T-helper 2 cell treated with Interferon-gamma antibody and Interleukin-4, amounts not matched to agents 5 μg/mL and 100 μg/mL, for 36 hours (primary cell): Measurements from ENCODE around the gene CHST11.
A peak's percentile ranks its signal among the peaks of the same experiment; 100 is the strongest.

Experiments
- DNase-seq: peaks from one replicate; pipeline ENCODE4 v3.0.0; 2021; ENCODE audit warnings: low spot score
- H3K27ac Mint-ChIP-seq: one replicate; pipeline ENCODE4 v1.8.0; 2021; ENCODE audit warnings: mild to moderate bottlenecking, mixed read lengths
- H3K27me3 Mint-ChIP-seq: one replicate; pipeline ENCODE4 v1.8.0; 2021; ENCODE audit warnings: low read depth, mixed read lengths
- H3K36me3 Mint-ChIP-seq: one replicate; pipeline ENCODE4 v1.8.0; 2021; ENCODE audit warnings: low read depth, mixed read lengths
- H3K4me1 Mint-ChIP-seq: one replicate; pipeline ENCODE4 v1.8.0; 2021; ENCODE audit warnings: low read depth, mixed read lengths
- H3K4me3 Mint-ChIP-seq: one replicate; pipeline ENCODE4 v1.8.0; 2022; ENCODE audit warnings: mild to moderate bottlenecking, moderate library complexity, mixed read lengths
- H3K9me3 Mint-ChIP-seq: one replicate; pipeline ENCODE4 v1.8.0; 2021; ENCODE audit warnings: mixed read lengths

CHST11 gene

DNA sequence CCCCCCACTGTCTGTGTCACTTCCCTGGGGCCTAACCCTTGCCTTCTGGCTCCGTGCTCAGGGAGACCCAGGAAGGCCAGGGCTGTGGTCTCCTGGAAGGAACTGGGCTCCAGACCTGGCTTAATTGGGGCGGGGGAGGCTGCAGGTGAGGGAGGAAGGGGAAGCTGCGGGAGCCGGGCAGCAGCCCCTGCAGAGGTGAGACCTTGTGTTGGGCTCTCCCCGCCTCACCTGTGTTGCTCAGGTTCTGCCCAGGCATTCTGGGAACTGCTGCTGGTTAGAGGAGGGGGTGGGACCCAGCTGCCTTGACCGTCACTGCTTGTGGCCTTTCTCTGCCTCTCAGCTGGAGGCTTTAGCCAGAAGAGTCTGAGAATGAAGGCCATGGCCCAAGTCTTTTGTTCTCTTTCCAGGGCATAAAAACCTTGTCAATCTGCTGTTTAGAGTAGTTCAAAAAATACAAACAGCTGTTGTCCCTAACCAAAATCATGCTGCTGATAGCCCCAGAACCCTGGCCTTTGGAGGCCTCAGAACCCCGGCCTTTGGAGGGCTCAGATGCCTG is 247.6 kb downstream of the CHST11 start:
- peaks cover 25% of the 10 kb centered on the region for H3K4me1 Mint-ChIP-seq
- H3K36me3 Mint-ChIP-seq, result peaks cover 14% of the 10 kb centered on the region
- H3K4me3 Mint-ChIP-seq, result no peak overlapping the region
- DNase-seq, result no peak
- H3K9me3 Mint-ChIP-seq, result no peaks in the 10 kb centered on the region
- H3K27ac Mint-ChIP-seq, result no peak overlapping the region
- H3K27me3 Mint-ChIP-seq, result no peaks in the 10 kb centered on the region

DNA sequence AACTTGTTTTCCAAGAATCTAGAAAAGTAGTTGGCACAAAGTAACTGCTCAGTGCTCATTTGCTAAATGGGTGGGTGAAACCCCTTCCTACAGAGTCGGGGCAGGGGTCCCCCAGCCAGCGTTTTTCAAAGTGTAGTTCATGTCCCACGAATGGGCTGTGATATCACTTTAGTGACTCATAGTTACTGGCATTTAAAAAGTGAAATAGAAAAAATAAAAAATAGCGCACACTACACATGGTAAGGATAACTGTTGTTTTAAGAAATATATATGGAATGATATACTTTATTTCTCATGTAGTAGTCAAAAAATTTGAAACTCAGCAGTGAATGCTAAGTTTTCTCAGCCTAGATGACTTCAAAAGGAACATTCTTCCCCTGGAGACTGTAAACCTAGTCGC is 250.4 kb downstream of the CHST11 start:
- no peaks in the 10 kb centered on the region for H3K27me3 Mint-ChIP-seq
- no peaks in the 10 kb centered on the region for H3K9me3 Mint-ChIP-seq
- H3K4me1 Mint-ChIP-seq, result peaks cover 19% of the 10 kb centered on the region
- H3K36me3 Mint-ChIP-seq, result peaks cover 18% of the 10 kb centered on the region
- H3K27ac Mint-ChIP-seq, result no peak overlapping the region
- DNase-seq, result no peak
- H3K4me3 Mint-ChIP-seq, result no peak overlapping the region

DNA sequence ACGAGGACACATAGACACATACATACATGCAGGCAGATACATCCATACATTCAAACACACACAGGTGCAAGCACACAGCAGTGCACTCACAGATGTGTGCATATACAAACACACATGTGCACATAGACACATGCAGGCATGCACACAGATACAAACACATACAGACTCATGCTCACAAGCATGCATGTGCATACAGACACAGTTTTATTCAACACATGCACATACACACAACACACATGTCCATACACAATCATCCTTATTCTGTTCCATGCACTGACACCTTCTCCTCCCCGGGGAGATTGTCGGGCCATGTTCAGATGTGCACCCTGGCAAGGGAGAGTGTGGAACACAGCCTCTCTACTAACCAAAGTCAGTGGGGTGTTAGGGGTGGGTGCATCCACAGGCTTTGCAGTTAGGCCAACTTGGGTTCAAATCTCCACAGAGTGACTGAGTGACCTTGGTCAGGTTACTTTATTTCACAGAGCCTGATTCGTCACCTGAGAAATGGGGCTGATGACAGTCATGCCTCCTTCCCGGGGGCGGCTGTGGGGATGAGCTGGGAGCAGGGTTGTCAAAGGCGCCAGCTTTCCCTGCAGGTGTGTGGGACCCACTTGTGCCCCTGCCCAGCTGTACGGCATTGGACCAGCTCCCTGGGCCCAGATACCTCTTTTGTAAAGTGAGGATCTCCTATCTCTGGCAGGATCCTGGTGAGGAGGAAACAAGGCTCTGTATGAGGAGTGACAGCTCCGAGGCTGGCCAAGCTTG is 251.2 kb downstream of the CHST11 start:
- Mint-ChIP-seq H3K9me3 (no peaks in the 10 kb centered on the region), H3K27me3 (no peaks in the 10 kb centered on the region), H3K4me1 (peaks cover 20% of the 10 kb centered on the region), H3K36me3 (peaks cover 15% of the 10 kb centered on the region), H3K27ac (no peak overlapping the region), H3K4me3 (no peak overlapping the region)
- DNase-seq, result no peak

DNA sequence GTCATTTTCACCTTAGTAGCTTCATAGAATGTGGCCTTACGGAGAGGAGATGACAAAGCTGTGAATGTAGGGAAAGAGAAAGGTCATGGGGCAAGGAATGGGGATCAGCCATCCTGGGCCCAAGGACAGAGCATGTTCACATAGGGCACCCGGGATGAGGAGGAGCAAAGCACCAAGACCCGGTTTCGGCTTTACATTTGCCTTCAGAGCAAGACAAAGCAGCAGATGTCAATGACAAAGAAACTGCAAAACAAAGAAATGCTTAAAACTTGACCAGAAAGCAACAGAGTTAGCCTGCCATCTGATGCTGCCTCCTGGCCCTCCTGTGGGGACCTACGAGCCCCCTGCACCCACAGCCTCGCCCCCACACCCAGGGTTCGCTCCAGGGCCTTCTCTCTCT is 252.1 kb downstream of the CHST11 start:
- no peak for DNase-seq
- peaks cover 8% of the 10 kb centered on the region for H3K36me3 Mint-ChIP-seq
- no peaks in the 10 kb centered on the region for H3K27me3 Mint-ChIP-seq
- H3K27ac Mint-ChIP-seq, result peak overlapping the region; percentile 15
- H3K4me1 Mint-ChIP-seq, result peaks cover 17% of the 10 kb centered on the region
- no peaks in the 10 kb centered on the region for H3K9me3 Mint-ChIP-seq
- no peak overlapping the region for H3K4me3 Mint-ChIP-seq

DNA sequence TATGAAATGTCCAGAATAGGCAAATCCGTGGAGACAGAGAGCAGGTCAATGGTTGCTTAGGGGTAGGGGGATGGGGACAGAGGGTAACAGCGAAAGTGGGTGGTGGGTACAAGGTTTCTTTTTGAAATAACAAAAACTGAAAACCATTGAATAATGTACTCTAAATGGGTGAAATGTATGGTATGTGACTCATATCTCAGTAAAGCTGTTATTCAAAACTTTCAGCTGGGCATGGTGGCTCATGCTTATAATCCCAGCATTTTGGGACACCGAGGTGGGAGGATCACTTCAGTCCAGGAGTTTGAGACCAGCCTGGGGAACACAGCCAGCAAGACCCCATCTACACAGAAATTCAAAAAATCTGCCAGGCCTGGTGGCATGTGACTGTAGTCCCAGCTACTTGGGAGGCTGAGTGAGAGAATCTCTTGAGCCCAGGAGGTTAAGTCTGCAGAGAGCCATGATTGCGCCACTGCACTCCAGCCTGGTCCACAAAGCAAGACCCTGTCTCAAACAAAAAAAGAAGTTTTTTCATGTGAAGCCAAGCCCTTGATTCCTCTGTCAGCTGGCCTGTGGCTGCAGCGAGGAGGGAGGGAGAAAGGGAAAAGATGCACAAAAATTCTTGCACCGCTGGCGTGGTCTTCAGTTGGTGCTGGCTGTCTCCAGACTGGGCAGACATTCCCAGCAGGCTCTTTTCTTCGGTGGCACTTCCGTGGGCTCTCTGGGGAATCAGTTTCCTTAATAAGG is 253.1 kb downstream of the CHST11 start:
- no peaks in the 10 kb centered on the region for H3K27me3 Mint-ChIP-seq
- no peak overlapping the region for H3K27ac Mint-ChIP-seq
- H3K9me3 Mint-ChIP-seq, result no peaks in the 10 kb centered on the region
- H3K36me3 Mint-ChIP-seq, result peaks cover 8% of the 10 kb centered on the region
- peaks cover 23% of the 10 kb centered on the region for H3K4me1 Mint-ChIP-seq
- DNase-seq, result no peak
- no peak overlapping the region for H3K4me3 Mint-ChIP-seq

DNA sequence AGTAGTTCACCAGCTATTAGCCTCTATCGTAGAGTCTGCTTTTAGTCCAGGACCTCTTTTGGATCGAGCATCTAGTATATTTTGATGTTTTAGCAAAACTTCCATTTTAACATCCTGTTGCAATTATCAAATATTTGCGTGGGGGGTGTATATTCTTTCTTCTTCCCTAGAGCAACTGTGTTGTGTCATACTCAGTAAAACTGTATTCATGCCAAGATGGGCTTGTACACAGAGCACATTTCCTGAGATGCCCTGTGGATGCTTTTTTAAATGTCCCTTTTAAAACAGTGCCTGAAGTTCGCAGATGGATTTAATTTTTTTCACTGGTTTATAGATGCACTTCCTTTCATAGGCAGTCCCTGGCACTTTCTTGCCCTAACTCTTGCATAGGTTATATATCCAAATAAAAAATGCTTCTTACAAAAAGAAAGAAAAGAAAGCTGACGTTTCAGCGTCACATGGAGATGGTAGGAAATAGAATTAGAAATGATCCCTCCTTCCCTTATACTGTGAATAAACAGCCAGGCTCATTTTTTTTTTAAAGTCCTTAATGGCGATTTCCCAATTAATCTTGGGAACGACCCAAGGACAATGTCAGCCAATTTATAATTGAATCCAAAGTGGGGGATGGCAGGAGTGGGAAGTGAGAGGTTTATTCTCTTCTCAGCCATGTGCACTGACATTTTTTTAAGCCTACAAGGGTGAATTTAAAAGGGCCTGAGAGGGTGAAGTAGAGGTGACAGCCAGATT is 254.4 kb downstream of the CHST11 start:
- H3K27ac Mint-ChIP-seq, result no peak overlapping the region
- no peak overlapping the region for H3K4me3 Mint-ChIP-seq
- H3K27me3 Mint-ChIP-seq, result no peaks in the 10 kb centered on the region
- peaks cover 26% of the 10 kb centered on the region for H3K4me1 Mint-ChIP-seq
- no peaks in the 10 kb centered on the region for H3K9me3 Mint-ChIP-seq
- peaks cover 8% of the 10 kb centered on the region for H3K36me3 Mint-ChIP-seq
- no peak for DNase-seq

DNA sequence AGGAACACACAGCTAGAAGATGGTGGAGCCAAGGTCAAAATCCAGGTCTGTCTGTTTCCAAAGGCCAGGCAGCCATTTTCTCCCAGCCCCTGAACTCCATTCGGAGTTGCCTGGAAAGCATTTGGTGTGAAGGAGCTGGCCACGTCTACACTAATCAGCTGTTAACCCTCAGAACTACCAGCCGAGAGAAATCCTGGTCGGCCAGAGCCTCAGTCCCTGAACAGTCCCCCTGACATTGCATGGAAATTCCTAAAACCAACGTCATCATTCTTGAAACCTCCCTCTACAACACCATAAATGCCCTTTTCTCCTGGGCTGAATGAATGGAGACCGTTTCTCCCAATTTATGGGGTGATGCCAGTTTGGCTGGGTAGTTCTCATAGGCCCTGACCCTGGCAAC is 255.7 kb downstream of the CHST11 start:
- no peak overlapping the region for H3K4me3 Mint-ChIP-seq
- no peaks in the 10 kb centered on the region for H3K27me3 Mint-ChIP-seq
- no peaks in the 10 kb centered on the region for H3K9me3 Mint-ChIP-seq
- peaks cover 23% of the 10 kb centered on the region for H3K4me1 Mint-ChIP-seq
- no peak for DNase-seq
- H3K27ac Mint-ChIP-seq, result no peak overlapping the region
- H3K36me3 Mint-ChIP-seq, result peaks cover 11% of the 10 kb centered on the region

DNA sequence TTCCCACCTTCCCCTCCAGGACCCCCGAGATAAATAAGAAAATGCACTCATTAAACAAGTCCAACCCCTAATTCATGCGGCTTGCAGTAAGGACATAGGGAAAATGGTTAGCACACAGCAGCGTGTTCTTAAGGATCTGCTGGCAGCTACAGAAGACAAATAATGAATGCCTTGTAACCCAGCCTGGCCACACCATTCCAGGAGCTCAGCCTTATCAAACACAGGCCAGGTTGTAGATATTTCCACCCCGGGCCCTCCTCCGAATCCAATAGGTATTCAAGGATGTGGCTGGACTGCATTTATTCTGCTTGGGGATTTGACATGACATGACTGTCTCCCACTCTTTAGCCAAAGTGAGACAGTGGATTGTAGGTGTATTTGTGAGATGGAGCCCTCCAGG is 256.2 kb downstream of the CHST11 start:
- Mint-ChIP-seq H3K36me3 (peaks cover 11% of the 10 kb centered on the region), H3K27ac (no peak overlapping the region), H3K27me3 (no peaks in the 10 kb centered on the region), H3K9me3 (no peaks in the 10 kb centered on the region), H3K4me1 (peaks cover 23% of the 10 kb centered on the region), H3K4me3 (no peak overlapping the region)
- no peak for DNase-seq

DNA sequence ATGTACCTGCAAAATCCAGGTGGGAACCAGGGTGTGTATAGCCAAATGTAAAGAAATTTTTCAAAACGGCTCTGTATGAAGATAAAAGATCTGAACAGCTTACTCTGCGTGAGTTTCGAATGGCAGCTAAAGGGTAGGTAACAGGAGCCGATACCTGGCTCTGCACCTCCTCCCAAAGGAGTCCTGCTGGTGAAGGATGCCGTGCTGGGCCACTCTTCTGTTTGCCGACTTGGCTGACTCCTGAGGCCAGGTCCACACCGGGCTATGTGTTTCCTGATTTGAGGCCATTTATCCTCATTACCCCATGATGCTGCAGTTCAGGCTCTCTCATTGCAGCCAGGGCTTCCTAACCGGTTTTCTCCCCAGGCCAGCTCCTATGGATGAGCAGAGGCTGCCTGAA is 256.7 kb downstream of the CHST11 start:
- Mint-ChIP-seq H3K9me3 (no peaks in the 10 kb centered on the region), H3K27me3 (no peaks in the 10 kb centered on the region), H3K4me1 (peaks cover 25% of the 10 kb centered on the region), H3K4me3 (no peak overlapping the region), H3K36me3 (peaks cover 12% of the 10 kb centered on the region), H3K27ac (no peak overlapping the region)
- DNase-seq, result no peak

DNA sequence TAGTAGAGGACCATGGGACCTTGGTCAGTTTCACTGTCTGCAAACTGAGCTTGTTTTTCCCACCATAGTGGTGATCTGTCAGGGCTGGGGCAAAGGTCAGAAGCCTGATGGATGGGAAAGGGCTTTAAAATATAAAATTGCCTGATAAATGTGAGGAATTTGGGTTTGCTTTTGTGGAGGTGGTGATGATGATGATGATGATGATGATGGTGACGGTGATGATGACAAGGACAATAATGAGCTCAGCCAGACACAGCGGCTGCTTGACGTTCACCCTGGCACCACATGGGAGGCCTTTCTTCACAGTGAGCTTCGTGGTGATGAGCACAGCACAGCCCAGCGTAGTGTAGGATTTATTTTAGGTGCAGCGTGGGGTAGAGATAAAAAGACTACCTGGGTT is 257.6 kb downstream of the CHST11 start:
- no peak for DNase-seq
- Mint-ChIP-seq H3K4me3 (no peak overlapping the region), H3K27me3 (no peaks in the 10 kb centered on the region), H3K36me3 (peaks cover 12% of the 10 kb centered on the region), H3K4me1 (peaks cover 28% of the 10 kb centered on the region), H3K9me3 (no peaks in the 10 kb centered on the region), H3K27ac (no peak overlapping the region)

DNA sequence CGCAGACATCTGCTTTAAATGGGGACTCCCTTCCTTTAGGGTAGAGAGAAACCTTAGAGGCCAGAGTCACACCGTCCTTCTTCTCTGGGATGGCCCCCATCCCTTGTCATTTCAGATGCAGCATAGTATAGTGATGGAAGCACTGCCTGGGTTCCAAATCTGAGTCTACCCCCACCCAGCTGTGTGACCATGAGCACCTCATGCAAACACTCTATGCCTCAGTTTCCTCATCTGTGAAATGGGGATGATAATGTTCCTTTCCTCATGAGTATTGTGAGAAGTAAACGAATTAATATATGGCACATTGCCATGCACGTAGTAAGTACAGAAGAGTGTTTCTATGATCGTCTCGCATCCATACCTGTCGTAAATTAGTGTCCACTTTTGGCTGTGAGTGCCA is 259.4 kb downstream of the CHST11 start:
- no peak overlapping the region for H3K27ac Mint-ChIP-seq
- H3K4me3 Mint-ChIP-seq, result no peak overlapping the region
- peaks cover 13% of the 10 kb centered on the region for H3K36me3 Mint-ChIP-seq
- no peaks in the 10 kb centered on the region for H3K27me3 Mint-ChIP-seq
- H3K9me3 Mint-ChIP-seq, result no peaks in the 10 kb centered on the region
- peaks cover 39% of the 10 kb centered on the region for H3K4me1 Mint-ChIP-seq
- DNase-seq, result no peak

DNA sequence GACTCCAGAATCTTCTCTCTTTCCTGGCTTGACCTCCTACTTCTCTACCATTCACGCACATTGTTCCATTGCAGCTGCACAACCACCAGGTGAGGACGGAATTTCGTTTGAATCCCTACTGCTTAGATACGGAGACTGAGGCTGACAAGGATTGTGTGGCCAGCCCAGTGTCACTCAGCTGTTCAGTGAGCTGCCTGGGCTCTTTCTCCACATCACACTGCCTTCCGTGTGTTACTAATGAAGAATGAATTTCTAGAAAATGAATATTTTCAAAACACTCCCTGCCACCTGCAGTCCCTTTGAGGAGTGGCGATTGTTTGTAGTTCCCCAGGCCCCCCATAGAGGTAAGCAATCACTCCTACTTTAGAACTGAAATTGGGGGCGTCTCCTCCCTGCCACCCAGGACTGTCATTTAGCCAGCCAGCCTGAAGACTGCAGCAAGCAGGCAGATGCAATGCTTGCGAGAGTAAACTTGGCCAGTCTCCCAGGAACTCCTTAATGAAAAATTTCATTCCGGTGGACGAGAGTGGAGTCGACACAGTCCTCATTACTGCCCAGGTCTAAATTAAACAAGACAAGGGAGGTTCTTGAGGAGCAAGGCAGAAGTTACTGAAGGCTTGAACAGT is 261.7 kb downstream of the CHST11 start:
- Mint-ChIP-seq H3K27ac (peak overlapping the region; percentile 12), H3K9me3 (no peaks in the 10 kb centered on the region), H3K4me1 (peaks cover 53% of the 10 kb centered on the region), H3K36me3 (peaks cover 13% of the 10 kb centered on the region), H3K27me3 (no peaks in the 10 kb centered on the region), H3K4me3 (no peak overlapping the region)
- DNase-seq, result no peak

DNA sequence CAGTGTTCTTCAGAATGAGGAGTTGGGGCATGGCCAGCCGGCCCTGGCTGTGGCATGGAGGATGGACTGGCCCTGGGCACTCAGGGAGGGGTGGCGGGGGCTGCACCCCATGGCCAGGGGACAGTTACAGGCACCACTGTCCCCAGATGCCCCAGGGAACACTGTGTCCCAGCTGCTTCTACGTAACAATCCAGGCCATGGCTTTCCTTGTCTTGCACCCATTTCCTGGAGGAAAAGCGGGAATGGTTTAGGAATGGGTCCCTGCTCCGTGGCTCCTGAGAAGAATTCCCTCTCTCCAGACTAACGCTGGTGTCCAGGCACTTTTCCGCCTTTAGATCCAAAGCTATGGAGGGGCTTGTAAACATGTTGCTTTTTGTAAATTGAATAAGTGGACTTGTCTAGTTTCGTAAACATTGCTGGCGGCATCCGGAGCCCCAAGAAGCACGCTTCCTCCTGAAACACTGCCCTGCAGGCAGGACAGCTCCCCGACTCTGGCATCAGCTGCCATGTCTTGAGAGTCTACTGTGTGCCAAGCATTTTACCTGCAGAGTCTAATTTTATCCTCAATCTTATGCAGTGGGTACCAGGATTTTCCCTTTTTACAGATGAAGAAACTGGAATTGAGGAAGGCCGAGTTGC is 263.1 kb downstream of the CHST11 start:
- Mint-ChIP-seq H3K36me3 (peaks cover 13% of the 10 kb centered on the region), H3K4me3 (peak overlapping the region; percentile 74), H3K27me3 (no peaks in the 10 kb centered on the region), H3K9me3 (no peaks in the 10 kb centered on the region), H3K4me1 (peaks cover 53% of the 10 kb centered on the region), H3K27ac (peak overlapping the region; percentile 85)
- no peak for DNase-seq
